Measurements from ENCODE around the gene RGS11.

DNA sequence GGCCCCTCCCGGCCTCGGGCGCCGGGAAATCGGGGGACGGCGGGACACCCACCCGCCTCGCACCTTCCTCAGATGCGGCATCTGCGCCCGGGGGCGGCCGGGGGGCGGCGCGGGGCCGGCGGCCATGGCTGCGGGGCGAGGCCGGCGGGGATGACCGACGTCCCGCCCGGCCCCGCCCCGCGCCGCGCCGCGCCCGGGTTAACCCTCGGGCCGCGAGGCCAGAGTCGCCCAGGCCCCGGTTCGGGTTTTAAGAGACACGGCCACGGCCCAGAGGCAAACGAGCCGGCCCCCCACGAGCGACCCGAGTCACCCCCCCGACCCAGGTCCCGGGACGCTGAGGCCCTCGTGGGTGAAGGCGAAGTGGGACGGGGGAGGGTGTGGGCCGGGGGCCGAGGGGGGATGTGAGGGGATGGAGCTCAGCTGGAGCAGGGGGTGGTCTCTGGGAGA, at the start of gene RGS11:
- TF ChIP-seq, protein P1, sequence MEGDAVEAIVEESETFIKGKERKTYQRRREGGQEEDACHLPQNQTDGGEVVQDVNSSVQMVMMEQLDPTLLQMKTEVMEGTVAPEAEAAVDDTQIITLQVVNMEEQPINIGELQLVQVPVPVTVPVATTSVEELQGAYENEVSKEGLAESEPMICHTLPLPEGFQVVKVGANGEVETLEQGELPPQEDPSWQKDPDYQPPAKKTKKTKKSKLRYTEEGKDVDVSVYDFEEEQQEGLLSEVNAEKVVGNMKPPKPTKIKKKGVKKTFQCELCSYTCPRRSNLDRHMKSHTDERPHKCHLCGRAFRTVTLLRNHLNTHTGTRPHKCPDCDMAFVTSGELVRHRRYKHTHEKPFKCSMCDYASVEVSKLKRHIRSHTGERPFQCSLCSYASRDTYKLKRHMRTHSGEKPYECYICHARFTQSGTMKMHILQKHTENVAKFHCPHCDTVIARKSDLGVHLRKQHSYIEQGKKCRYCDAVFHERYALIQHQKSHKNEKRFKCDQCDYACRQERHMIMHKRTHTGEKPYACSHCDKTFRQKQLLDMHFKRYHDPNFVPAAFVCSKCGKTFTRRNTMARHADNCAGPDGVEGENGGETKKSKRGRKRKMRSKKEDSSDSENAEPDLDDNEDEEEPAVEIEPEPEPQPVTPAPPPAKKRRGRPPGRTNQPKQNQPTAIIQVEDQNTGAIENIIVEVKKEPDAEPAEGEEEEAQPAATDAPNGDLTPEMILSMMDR (IDR thresholded peaks at IDR 0.05; ENCODE audit: poor library complexity, severe bottlenecking): no peak
- TF ChIP-seq SMC3 (conservative IDR thresholded peaks at IDR 0.05; ENCODE audit: poor library complexity) (no peak), RAD21 (conservative IDR thresholded peaks at IDR 0.05) (no peak), POLR2AphosphoS5 (IDR thresholded peaks at IDR 0.05) (no peak), EZH2 (IDR thresholded peaks at IDR 0.05; ENCODE audit: borderline replicate concordance, insufficient read depth, low read length, poor library complexity, severe bottlenecking) (no peak)
- TF ChIP-seq, protein P2, sequence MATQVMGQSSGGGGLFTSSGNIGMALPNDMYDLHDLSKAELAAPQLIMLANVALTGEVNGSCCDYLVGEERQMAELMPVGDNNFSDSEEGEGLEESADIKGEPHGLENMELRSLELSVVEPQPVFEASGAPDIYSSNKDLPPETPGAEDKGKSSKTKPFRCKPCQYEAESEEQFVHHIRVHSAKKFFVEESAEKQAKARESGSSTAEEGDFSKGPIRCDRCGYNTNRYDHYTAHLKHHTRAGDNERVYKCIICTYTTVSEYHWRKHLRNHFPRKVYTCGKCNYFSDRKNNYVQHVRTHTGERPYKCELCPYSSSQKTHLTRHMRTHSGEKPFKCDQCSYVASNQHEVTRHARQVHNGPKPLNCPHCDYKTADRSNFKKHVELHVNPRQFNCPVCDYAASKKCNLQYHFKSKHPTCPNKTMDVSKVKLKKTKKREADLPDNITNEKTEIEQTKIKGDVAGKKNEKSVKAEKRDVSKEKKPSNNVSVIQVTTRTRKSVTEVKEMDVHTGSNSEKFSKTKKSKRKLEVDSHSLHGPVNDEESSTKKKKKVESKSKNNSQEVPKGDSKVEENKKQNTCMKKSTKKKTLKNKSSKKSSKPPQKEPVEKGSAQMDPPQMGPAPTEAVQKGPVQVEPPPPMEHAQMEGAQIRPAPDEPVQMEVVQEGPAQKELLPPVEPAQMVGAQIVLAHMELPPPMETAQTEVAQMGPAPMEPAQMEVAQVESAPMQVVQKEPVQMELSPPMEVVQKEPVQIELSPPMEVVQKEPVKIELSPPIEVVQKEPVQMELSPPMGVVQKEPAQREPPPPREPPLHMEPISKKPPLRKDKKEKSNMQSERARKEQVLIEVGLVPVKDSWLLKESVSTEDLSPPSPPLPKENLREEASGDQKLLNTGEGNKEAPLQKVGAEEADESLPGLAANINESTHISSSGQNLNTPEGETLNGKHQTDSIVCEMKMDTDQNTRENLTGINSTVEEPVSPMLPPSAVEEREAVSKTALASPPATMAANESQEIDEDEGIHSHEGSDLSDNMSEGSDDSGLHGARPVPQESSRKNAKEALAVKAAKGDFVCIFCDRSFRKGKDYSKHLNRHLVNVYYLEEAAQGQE (IDR thresholded peaks at IDR 0.05; ENCODE audit: borderline replicate concordance): no peak

Data from neural cell (in vitro differentiated cells).